ENCODE measurements around the gene GAD1.

DNA sequence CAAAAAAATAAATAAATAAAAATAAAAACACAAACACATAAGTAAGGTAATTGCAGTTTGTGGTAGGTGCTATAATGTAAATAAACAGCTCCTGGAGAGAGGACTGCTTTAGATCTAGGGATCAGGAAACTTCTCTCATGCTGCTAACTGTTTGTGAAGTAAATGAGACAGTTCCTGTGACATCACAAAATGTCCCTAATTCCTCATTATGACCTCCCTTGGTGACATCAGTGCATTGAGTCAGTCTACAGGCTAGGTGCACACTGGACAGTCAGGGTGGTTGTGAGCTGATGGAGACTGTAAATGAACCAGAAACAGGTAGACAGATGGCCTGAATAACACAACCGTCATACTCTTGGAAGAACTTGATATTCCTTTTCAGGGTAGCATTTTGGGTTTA, 33.1 kb upstream of the GAD1 start:
- no peak for TF ChIP-seq CTCF (conservative IDR thresholded peaks at IDR 0.05; ENCODE audit: low read length)
- TF ChIP-seq EZH2phosphoT487 (IDR thresholded peaks at IDR 0.05; ENCODE audit: borderline replicate concordance, low read depth, low read length) = no peak

Measured in OCI-LY7 (cell line).